ENCODE results near the gene MBNL1. TPM values are rescaled to one million over a fixed set of nuclear protein-coding genes. Genes with fewer than 3 reads are reported as not detected.

Gene MBNL1
- total RNA-seq, 4 donors from 2014 or later = 190 to 279 (median 216) TPM

GRCh38 chr3:152255290-152255689 is 13.4 kb upstream of the MBNL1 start:
- no peak overlapping the region for H3K4me3 ChIP-seq (replicated peaks in 1 of 3)
- WGBS, 2 donors = 92 to 98% methylated on average over 1 of the region's 1 CpG
- no peaks in the 10 kb centered on the region for H3K27me3 ChIP-seq
- intact Hi-C loops (cut with DNase I) = no loop called here
- H3K27ac ChIP-seq = no peak overlapping the region
- H3K36me3 ChIP-seq = no peaks in the 10 kb centered on the region
- peaks cover 0 to 4% of the 10 kb centered on the region in 2 donors for H3K4me1 ChIP-seq
- H3K9me3 ChIP-seq = no peaks in the 10 kb centered on the region
- TF ChIP-seq CTCF (IDR thresholded peaks at IDR 0.05) = no peak
- no peak for TF ChIP-seq POLR2A (IDR thresholded peaks at IDR 0.05)
- DNase-seq = no peak

GRCh38 chr3:152256851-152257562 is 11.7 kb upstream of the MBNL1 start:
- Histone ChIP-seq H3K4me1 (peaks cover 0 to 4% of the 10 kb centered on the region in 2 donors), H3K27ac (no peak overlapping the region), H3K27me3 (no peaks in the 10 kb centered on the region), H3K36me3 (no peaks in the 10 kb centered on the region), H3K4me3 (replicated peaks in 1 of 3) (no peak overlapping the region), H3K9me3 (no peaks in the 10 kb centered on the region)
- intact Hi-C loops (cut with DNase I) = no loop called here
- 93 to 94% methylated on average over 5 of the region's 5 CpGs for WGBS, 2 donors
- TF ChIP-seq CTCF (IDR thresholded peaks at IDR 0.05) = no peak
- no peak for TF ChIP-seq POLR2A (IDR thresholded peaks at IDR 0.05)
- no peak for DNase-seq

- intact Hi-C loops (cut with DNase I) = no loop called here
- Histone ChIP-seq H3K4me3 (replicated peaks in 1 of 3) (no peak overlapping the region), H3K9me3 (no peaks in the 10 kb centered on the region), H3K27me3 (no peaks in the 10 kb centered on the region), H3K27ac (no peak overlapping the region), H3K36me3 (no peaks in the 10 kb centered on the region), H3K4me1 (peaks cover 0 to 4% of the 10 kb centered on the region in 2 donors)
- DNase-seq = no peak
- no peak for TF ChIP-seq POLR2A (IDR thresholded peaks at IDR 0.05)
- no peak for TF ChIP-seq CTCF (IDR thresholded peaks at IDR 0.05)
- 79 to 82% methylated on average over 5 of the region's 5 CpGs for WGBS, 2 donors
Observed at GRCh38 chr3:152257563-152258035, 11.1 kb upstream of the MBNL1 start.

- no peaks in the 10 kb centered on the region for H3K36me3 ChIP-seq
- no peak overlapping the region for H3K4me3 ChIP-seq (replicated peaks in 1 of 3)
- H3K4me1 ChIP-seq = peaks cover 0 to 4% of the 10 kb centered on the region in 2 donors
- 67 to 81% methylated on average over 7 of the region's 7 CpGs for WGBS, 2 donors
- intact Hi-C loops (cut with DNase I) = no loop called here
- TF ChIP-seq POLR2A (IDR thresholded peaks at IDR 0.05) = no peak
- no peak for TF ChIP-seq CTCF (IDR thresholded peaks at IDR 0.05)
- no peak overlapping the region for H3K27ac ChIP-seq
- H3K9me3 ChIP-seq = no peaks in the 10 kb centered on the region
- no peak for DNase-seq
- no peaks in the 10 kb centered on the region for H3K27me3 ChIP-seq
Observed at GRCh38 chr3:152258448-152259393, 10.0 kb upstream of the MBNL1 start.
